NCI-H146 (cell line): Measurements from ENCODE around the gene EGFR.

Experiments used
- DNase-seq: peaks from one replicate; lab custom pipeline; 2025; lab: John Stamatoyannopoulos, UW

Gene EGFR

GRCh38 chr7:55018361-55019190 is at the start of gene EGFR:
Gene EGFR (plus strand): TSS chr7:55019017. CDS start chr7:55019278, 261 bp downstream.
- DNase-seq: no peak

DNA sequence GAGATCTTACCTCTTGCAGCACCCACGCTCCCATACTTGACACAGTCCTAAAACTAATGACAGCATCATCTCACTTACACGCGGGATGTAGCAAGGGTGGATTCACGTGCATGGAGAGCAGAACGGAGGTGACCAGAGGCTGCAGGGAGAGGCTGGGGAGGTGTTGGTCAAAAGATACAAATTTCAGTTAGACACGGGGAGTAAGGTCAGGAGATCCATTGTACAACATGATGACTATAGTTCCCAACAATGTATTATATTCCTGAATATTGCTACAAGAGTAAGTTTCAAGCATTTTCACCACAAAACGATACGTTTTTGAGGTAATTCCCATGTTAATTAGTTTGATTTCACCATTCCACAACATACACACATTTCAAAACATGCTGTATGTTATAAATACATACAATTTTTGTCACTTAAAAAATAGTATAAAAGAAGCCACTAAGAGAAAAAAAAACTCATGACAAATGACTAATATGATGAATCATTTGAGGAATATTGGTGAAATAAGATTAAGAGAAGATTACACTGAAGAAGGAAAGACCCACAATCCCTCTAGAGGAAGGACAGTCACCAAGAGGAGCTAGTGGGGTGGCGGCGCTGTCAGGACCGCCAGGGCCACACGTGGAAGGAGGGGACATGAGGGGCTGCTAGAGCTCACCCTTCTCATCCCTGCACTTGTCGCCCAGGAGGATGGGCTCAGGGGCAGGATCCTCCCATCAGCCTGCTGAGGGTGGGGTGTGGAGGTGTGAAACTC is 49.4 kb upstream of the EGFR start:
- no peak for DNase-seq

GRCh38 chr7:54972733-54973294 is 46.0 kb upstream of the EGFR start:
- no peak for DNase-seq

- no peak for DNase-seq
Observed at GRCh38 chr7:54978364-54979116, 40.3 kb upstream of the EGFR start.

- no peak for DNase-seq
Observed at GRCh38 chr7:54980521-54980920, 38.3 kb upstream of the EGFR start.

- DNase-seq: no peak
Observed at GRCh38 chr7:54981913-54982312, 36.9 kb upstream of the EGFR start.

DNA sequence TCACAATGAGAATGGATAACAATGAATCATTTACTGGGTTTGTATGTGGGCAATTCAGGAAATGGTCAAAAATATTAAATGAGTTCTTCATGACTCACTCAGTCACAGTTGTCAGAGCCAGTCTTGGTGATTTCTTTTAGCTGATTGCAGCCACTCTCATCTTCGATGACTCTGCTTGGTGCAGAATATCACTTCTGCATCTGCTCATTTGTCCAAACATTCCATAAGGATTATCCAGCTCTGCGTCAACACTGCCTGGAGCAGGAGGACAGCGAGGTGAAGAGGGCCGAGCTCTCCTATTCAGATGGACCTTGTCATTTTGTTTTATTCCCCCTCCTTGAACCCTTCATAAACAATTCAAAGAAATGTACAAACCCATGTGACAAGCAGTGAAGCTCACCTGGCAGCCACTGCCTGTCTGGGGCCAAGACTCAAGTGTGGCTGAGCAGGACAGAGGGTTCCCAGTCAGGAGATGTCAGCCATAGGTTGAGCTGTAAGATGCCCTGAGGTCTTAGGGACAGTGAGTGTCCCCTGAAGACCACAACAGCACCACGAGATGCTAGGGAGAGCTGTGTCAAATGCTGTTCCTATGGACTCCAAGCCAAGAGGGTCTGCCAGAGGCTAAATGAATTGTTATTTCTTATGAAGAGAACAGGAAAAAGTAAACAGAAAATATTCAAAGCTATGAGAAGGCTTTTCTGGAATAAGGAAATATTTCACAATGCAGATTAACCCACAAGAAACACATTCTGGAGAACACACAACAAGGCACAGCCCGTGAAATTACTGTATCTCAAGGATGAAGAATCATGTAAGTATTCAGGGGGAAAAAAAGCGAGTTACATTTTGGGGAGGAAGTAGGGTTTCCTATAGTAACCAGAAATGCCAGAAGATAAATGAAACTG is 33.1 kb upstream of the EGFR start:
- DNase-seq: no peak

DNA sequence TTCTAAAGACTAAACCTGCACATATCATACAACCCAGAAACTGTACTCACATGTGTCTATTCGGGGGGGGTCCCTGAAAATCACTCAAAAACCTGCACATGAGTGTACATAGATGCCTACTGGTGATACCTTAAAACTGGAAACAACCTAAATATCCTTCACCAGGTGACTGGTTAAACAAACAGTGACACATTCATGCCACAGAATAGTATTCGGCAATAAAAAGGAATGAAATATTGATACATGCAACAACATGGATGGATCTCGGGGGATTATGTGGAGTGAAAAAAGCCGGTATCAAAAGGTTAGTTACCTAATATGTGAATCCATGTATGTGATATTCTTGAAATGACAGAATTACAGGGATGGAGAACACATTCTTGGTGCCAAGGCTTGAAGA is 32.1 kb upstream of the EGFR start:
- no peak for DNase-seq

GRCh38 chr7:54987772-54988171 is 31.0 kb upstream of the EGFR start:
- DNase-seq: no peak

DNA sequence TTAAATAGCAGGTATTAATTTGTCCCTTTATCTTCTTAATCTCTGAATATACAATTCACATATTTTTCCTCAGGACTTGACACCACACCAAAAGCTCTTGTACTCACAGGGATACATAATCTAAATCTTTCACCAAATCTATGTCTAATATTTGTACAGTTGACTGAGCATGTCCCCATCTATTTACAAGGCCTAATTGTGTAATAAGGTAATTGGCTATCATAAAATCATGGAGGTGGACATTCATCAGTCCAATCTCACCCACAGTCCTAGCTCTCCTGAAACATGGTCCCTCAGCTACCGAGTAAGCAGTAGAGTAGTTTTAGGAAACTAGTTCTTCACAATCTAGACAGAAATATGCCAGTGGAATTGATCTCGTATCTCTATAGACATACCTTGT is 30.3 kb upstream of the EGFR start:
- DNase-seq: no peak

- DNase-seq: no peak
Observed at GRCh38 chr7:54989453-54990225, 29.2 kb upstream of the EGFR start.

- DNase-seq: no peak
Observed at GRCh38 chr7:54991341-54991740, 27.5 kb upstream of the EGFR start.

DNA sequence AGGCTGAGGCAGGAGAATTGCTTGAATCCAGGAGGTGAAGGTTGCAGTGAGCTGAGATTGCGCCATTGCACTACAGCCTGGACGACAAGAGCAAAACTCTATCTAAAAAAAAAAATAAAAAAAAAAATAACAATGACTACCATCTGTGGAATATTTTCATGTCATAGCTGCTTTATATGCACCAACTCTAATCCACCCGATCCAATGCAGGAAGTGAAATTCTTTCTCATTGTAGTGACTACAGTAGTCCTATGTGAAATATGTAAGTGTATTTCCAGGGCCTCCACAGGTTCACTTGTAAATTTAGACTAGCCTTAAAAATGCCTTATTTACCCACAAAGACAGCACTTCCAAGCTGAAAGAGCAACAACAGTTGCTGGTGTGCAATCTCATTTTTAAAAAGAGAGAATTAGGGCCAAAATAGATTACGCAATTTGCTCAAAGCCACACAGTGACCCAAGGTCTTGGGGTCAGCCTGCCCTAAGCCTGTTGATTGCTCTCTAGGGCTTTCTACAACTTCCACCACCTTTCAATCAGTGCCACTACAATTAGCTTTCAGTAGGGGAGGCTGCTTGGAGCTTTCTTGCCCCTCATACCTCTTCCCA is 25.8 kb upstream of the EGFR start:
- DNase-seq: no peak

- DNase-seq: no peak
Observed at GRCh38 chr7:54995166-54995565, 23.7 kb upstream of the EGFR start.

DNA sequence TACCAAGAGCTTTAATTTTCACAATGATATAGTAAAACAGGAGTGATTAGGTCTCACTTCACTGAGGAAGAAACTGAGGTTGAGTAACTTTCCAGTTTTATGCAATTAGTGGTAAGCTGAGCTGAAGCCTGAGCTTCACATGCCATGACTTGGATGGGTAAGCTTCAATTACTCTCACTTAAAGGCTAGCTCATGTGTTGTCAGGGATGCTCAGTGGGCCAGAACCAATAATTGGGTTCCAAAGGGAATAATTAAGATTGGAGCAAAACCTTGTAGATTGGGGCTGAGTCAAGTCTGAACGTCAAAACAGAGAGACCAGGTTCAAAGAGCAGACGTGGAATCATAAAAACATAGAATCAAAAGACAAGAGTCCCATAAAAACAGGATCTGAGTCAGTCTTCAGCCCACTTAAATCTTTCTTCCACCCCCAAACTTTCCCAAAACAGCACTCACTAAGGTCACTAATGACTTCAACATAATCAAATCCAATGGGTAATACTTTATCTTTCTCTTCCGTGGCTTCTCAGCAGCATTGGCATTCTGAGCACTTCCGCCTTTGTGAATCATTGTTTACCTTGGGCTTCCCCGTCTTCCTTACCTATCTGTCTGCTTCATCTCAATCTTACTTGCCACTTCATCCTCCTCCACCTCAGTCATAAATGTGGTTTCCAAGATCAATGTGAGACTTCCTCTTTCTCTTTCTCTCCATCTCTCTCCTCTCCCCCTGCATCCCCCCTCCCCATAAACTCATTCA is 23.0 kb upstream of the EGFR start:
- no peak for DNase-seq

DNA sequence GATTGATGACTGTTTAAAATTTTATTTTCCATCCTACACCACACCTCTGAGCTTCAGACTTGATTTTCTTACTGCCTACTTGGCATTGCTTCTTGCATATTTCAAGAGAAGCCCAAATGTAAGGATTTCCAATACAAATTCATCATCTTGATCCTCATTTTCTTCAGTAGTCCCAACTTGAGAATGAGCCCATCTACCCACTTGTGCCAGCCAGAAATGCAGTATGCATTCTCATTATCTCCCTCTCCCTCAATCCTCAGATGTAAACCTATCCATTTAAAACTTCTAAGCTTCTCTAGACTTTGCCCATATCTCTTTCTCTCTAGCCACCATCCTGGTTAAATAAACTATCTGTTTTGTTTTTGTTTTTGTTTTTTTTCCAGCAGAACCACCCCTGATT is 22.4 kb upstream of the EGFR start:
- no peak for DNase-seq

GRCh38 chr7:55004579-55004978 is 14.2 kb upstream of the EGFR start:
- no peak for DNase-seq

DNA sequence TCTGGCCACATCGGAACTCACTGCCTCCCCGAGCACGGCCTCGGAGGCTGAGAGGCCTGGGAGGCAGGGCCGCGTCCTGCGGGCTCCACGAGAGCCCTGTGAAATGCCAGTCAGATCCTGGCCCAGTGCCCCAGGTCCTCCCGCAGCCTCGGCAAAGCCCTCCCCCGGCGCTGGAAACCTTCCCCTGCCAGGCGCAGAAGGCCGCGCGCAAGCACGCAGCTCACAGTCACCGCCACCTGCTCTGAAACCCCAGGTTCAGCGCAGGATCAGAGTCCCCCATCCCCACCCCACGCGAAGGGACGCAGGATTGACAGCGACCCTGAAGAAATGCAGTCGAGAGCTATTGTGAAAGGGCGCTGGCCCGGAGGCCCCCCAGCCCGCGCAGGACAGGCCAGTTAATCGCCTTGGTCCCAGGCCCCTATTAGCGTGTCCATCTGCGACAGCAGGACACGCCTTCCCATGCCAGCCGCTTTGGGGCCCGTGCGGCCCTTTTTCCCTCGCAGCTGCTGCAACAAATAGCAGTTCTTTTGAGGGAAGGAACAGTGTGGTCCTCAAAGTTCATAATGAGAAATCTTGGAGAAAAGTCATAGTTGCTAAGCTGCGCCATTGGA is 13.5 kb upstream of the EGFR start:
- no peak for DNase-seq

GRCh38 chr7:55006499-55006898 is 12.3 kb upstream of the EGFR start:
- no peak for DNase-seq
